Kidney (tissue), 14 donors: Measurements from ENCODE around the gene ZC3H7A. TPM values are rescaled to one million over a fixed set of nuclear protein-coding genes. Genes with fewer than 3 reads are reported as not detected.

Source experiments
- DNase-seq, 5 donors: peaks; one replicate each; pipeline ENCODE4 v3.0.0-alpha.2; 2013 to 2020
- FAIRE-seq: peaks from 2 replicates; lab custom pipeline; 2012; peaks lifted over from hg19 to GRCh38; lab: Jason Lieb, UNC
- H3K27ac ChIP-seq, 2 donors: one replicate each; pipeline ENCODE4 v1.7.0; 2013; ENCODE audit warnings: low read depth in 2 of 2, low read length in 2 of 2, inconsistent platforms in 1 of 2
- H3K27me3 ChIP-seq: one replicate; pipeline ENCODE4 v1.7.1; 2013; ENCODE audit warnings: low read length, inconsistent platforms; ENCODE audit not compliant: control insufficient read depth, insufficient read depth
- H3K36me3 ChIP-seq, 3 donors: one replicate each; pipeline versions ENCODE4 v1.7.0 to v1.7.1; 2013; ENCODE audit warnings: low read length in 3 of 3, control low read depth in 1 of 3, inconsistent platforms in 1 of 3; ENCODE audit not compliant: insufficient read depth in 3 of 3, control insufficient read depth in 2 of 3
- H3K4me1 ChIP-seq, 3 donors: one replicate each; pipeline versions ENCODE4 v1.7.0 to v1.7.1; 2013; ENCODE audit warnings: low read length in 3 of 3, inconsistent platforms in 1 of 3, low read depth in 1 of 3; ENCODE audit not compliant: control insufficient read depth in 2 of 3, insufficient read depth in 2 of 3
- H3K4me3 ChIP-seq, 3 donors: one replicate each; pipeline versions ENCODE4 v1.7.0 to v1.8.1; 2013; ENCODE audit warnings: low read length in 3 of 3, control low read depth in 1 of 3, inconsistent platforms in 1 of 3
- H3K9ac ChIP-seq, 3 donors: one replicate each; pipeline versions ENCODE4 v1.7.0 to v1.7.1; 2013; ENCODE audit warnings: low read length in 3 of 3, control low read depth in 1 of 3, inconsistent platforms in 1 of 3
- H3K9me3 ChIP-seq, 3 donors: one replicate each; pipeline versions ENCODE4 v1.7.0 to v1.7.1; 2013; ENCODE audit warnings: low read length in 3 of 3, control low read depth in 1 of 3, inconsistent platforms in 1 of 3; ENCODE audit not compliant: control insufficient read depth in 2 of 3, insufficient read depth in 1 of 3
- CTCF ChIP-seq: IDR thresholded peaks from 3 replicates; pipeline ENCODE4 v1.5.1; 2012; ENCODE audit warnings: mild to moderate bottlenecking, moderate library complexity, borderline replicate concordance; ENCODE audit not compliant: insufficient read depth; ENCODE audit errors: extremely low read depth
- intact Hi-C: fragments of 100-400 bp; cut with DNase I; formaldehyde crosslinking; loops from one replicate; pipeline ENCODE4 v1.11.1; 2022
- polyA plus RNA-seq: library from polyadenylated mRNA; stranded (reverse); fragments of 350-450 nt; fragmentation: Illumina TruSeq; extraction: RNeasy Lipid Tissue Mini Kit (QIAGEN cat#74804); gene quantifications from one replicate; pipeline ENCODE4 v1.2.3, GENCODE V29; 2014; ENCODE audit warnings: low read depth, low replicate concordance; ENCODE audit not compliant: insufficient read depth
- total RNA-seq: library from RNA; stranded (reverse); fragmentation: NEBNext Ultra II Directional; extraction: Animal tissue kit (Norgen Biotek cat#: 25700); gene quantifications from one replicate; pipeline ENCODE4 v1.2.1, GENCODE V29; 2021
- donor health status: control.
- donor health status: control.
- donor health status: control.
- donor health status: control.
- donor health status: control.
- donor health status: DM: yes; HTN: yes; CAD: no.
- donor health status: Normal renal cell carcinoma (clear cell type).

The ZC3H7A gene
- total and polyA plus RNA-seq, 2 donors from 2014 or later = 23.8 to 59.5 TPM

GRCh38 chr16:11738742-11739544 lies 58.1 kb downstream of the ZC3H7A start:
- no peak overlapping the region for H3K9ac ChIP-seq
- FAIRE-seq = no peak
- DNase-seq = no peak
- TF ChIP-seq CTCF = no peak
- H3K27me3 ChIP-seq = no peaks in the 10 kb centered on the region
- no peak overlapping the region for H3K4me3 ChIP-seq
- intact Hi-C loops = no loop called here
- peaks cover 0 to 21% (median 9%) of the 10 kb centered on the region in 3 donors for H3K36me3 ChIP-seq
- H3K27ac ChIP-seq = no peak overlapping the region
- H3K9me3 ChIP-seq = no peaks in the 10 kb centered on the region
- H3K4me1 ChIP-seq = peaks cover 0 to 38% (median 23%) of the 10 kb centered on the region in 3 donors

- peaks cover 0 to 21% (median 9%) of the 10 kb centered on the region in 3 donors for H3K36me3 ChIP-seq
- intact Hi-C loops = no loop called here
These were observed 59.3 kb downstream of the ZC3H7A start for GRCh38 chr16:11737713-11738112.

GRCh38 chr16:11736903-11737302 lies 60.2 kb downstream of the ZC3H7A start:
- no peak for FAIRE-seq
- Histone ChIP-seq H3K36me3 (peaks cover 2 to 29% (median 12%) of the 10 kb centered on the region in 3 donors), H3K9ac (no peak overlapping the region), H3K27ac (no peak overlapping the region), H3K4me3 (no peak overlapping the region), H3K9me3 (no peaks in the 10 kb centered on the region), H3K4me1 (peaks cover 0 to 39% (median 20%) of the 10 kb centered on the region in 3 donors), H3K27me3 (no peaks in the 10 kb centered on the region)
- DNase-seq = no peak
- no peak for TF ChIP-seq CTCF
- intact Hi-C loops = no loop called here

More at GRCh38 chr16:11737713-11738112, 59.3 kb downstream of the ZC3H7A start:
- FAIRE-seq (no peak), DNase-seq (no peak)
- H3K4me3 ChIP-seq = no peak overlapping the region
- no peaks in the 10 kb centered on the region for H3K27me3 ChIP-seq
- no peaks in the 10 kb centered on the region for H3K9me3 ChIP-seq
- no peak overlapping the region for H3K9ac ChIP-seq
- H3K4me1 ChIP-seq = peaks cover 0 to 32% (median 20%) of the 10 kb centered on the region in 3 donors
- no peak overlapping the region for H3K27ac ChIP-seq
- TF ChIP-seq CTCF = no peak
